Pulmonary artery endothelial cell (primary cell): Measurements from ENCODE around the gene FKRP. TPM values are rescaled to one million over a fixed set of nuclear protein-coding genes. Genes with fewer than 3 reads are reported as not detected.
A peak's percentile ranks its signal among the peaks of the same experiment; 100 is the strongest.

Experiments
- DNase-seq: peaks from one replicate; pipeline ENCODE4 v3.0.0-alpha.2; 2011; ENCODE audit warnings: low read depth, low spot score
- total RNA-seq: library from RNA; depleted of rRNA; stranded (reverse); fragments of >200 nt; gene quantifications from 2 replicates; pipeline ENCODE4 v1.2.3, GENCODE V29; 2014

The FKRP gene
- total RNA-seq, 1 donor from 2014 or later, result 15.4 TPM

GRCh38 chr19:46731007-46731501 is 14.8 kb upstream of the FKRP start:
- peak; percentile 65 for DNase-seq

GRCh38 chr19:46731584-46731983 is 14.3 kb upstream of the FKRP start:
- no peak for DNase-seq

DNA sequence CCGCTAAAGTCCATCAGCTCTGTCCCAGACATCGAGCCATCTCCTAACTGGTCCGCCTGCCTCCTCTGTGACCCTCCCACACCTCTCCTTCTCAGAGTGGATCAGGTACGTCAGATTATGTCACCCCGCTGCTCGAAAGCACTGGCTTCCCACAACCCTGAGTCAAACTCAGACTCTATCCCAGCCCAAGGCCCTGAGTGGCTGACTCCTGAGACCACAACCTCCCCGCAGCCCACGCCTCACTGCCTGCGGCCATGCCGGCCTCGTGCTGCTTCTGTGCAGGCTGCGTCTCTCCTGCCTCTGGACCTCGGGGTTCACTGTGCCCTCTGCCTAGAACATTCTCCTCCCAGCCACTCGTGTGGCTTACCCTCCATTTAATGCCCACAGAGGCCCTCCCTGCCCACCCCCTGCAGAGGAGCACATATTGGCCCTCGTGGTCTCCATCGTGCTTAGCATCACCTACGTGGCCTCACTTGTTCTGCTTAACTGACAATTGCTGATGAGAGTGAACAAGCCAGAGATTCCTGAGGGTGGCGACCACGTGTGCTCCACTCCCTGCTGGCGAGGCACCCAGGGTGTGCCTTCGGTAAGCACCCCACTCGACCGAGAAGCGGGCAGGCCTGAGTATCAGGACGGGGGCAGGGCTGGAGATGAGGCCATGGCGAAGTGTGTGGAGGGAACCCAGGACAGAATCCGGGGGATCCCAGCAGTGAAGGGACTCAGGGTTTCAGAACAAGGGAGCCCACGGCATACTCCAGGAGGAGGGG is 13.5 kb upstream of the FKRP start:
- DNase-seq, result no peak

GRCh38 chr19:46732966-46733689 is 12.7 kb upstream of the FKRP start:
- no peak for DNase-seq

GRCh38 chr19:46733690-46734292 is 12.1 kb upstream of the FKRP start:
- DNase-seq, result no peak

DNA sequence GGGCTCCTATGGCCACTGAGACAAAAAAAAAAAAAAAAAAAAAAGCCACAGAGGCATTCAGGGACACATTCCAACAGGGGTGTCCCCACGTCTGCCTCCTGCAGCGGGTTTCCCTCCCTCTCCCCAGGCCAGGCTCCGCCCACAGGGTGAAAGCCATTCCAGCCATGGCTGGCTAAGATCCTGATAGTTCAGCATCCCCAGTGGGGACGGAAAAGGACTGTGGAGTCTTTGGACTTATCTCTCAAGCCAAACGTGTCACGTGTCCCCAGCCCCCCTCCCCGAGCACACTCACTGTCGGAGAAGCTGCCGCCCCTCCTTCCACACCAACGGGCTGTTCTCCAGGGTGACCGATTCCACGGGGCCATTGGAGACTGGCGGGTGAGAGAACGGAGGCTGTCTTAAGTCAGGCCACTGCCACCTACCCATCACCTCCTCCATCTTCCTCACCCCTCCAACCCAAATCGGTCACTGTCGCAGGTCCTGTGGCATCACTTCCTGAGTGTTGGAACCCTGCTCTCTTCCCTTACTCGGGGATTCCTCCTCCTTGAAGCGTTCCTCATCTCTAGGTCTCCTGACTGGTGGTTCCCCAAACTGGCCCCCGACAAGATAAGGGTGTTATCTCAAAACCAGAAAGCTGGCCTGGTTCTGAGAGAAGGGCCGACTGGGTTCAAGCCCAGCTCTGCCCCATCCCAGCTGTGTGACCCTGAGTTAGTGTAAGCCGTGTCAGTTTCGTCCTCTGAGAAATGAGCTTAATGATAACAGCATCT is 9.1 kb upstream of the FKRP start:
- DNase-seq, result no peak

DNA sequence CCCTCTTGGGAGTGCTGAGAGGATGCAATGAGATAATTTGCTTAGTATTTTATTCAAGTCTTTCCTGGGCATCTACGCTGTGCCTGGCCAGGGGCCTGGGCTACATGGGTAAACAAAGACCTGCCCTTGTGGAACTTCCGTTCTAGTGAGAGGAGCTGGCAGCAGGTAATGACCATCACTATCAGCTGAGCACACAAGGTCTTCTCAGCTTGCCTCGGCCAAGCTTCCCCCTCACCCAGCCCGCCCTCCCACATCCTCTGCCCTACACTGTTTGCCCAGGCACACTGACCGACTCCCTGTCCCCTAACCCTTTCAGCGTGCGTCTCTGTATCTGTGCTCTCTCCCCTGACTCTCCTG is 8.6 kb upstream of the FKRP start:
- DNase-seq, result no peak

- DNase-seq, result no peak
These were observed 8.1 kb upstream of the FKRP start for GRCh38 chr19:46737761-46738171.

DNA sequence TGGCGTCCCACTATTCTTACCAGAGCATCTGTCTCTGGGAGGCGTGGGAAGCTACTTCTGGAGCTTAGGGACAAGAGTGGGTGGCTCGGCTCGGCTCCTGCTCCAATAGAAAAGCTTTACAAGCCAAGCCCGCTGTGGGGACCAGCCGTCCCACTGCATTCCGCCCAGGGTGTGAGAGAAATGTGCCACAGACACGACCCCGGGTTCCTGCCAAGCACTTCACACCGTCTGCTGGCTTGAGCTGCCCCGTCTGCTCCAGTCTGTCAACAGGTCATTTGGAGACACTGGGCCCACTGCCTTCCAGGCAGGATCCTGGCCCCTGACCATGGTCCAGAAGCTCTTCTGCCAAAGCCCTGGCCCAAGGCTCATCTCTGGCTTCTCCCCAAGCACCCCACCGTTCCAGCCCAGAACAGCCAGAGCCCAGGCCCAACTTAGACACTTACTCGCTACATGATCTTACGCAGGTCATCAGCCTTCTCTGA is 6.5 kb upstream of the FKRP start:
- no peak for DNase-seq

GRCh38 chr19:46741447-46741846 is 4.4 kb upstream of the FKRP start:
- no peak for DNase-seq

- DNase-seq, result no peak
These were observed 2.9 kb upstream of the FKRP start for GRCh38 chr19:46742926-46743480.

- no peak for DNase-seq
These were observed 1.7 kb upstream of the FKRP start for GRCh38 chr19:46744005-46744691.

GRCh38 chr19:46745030-46745429 is 827 bp upstream of the FKRP start:
- no peak for DNase-seq

DNA sequence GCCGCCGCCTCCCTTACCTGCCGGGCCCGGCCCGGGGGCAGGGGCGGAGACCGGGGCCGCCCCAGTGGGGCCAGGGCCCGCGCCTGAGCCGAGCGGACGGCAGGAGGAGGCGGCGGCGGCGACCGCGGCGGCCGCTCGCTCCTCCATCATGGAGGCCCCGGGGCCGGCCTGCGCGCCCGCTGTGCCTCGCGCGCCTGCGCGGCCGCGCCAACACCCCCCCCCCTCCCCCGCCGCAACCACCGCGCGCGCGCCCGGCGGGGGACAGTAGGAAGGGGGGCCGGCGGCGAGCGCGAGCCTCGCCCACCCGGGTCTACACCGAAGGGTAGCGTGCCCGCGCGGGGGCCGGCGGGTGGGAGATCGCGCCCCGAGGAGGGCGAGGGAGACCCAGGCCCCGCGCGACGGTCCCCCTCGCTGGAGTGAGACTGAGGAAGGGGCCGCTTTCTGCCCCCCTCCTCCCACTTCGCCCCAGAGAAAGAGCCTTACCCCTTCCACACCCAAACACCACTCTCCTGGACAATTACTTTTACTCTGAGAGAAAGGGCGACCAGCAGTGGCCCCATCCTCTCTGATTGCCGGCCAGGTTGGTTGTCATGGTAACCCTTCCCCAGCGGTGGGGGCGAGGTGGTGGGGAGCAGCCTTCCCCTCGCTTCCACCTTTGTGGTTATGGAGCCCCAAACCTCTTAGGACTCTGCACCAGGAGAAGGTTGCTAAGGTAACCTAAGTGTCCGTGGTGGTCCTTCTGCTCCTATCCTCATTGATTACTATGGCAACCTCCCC is 612 bp downstream of the FKRP start, which contains the start of gene STRN4:
Gene STRN4 (minus strand): TSS at position 170 of the 777 bp plus-strand sequence. CDS start 20 bp downstream, at position 150.
- DNase-seq, result no peak

DNA sequence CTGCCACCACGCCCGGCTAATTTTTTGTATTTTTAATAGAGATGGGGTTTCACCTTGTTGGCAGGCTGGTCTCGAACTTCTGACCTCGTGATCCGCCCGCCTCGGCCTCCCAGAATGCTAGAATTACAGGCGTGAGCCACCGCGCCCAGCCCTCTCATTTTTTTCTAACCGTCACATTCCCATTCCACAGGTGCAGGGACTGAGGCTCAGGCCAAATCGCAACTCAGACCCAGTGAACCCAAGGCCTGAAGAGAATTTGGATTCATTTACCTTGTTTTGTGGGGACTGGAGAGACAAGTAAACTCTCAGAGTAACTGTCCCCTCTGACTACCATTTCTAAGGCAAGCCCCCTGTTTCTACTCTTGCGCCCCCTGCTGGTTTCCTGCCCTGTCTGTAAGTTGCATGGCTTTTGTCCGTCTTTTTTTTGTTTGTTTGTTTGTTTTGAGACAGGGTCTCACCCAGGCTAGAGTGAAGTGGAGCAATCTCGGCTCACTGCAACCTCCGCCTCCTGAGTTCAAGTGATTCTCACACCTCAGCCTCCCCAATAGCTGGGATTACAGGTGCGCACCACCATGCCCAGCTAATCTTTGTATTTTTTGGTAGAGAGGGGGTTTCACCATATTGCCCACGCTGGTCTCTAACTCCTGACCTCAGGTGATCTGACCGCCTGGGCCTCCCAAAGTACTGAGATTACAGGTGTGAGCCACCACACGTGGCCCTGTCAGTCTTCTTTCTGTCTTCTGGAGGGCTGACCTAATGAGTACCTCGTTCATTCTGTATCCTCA is 2.7 kb downstream of the FKRP start:
- DNase-seq, result no peak

GRCh38 chr19:46753420-46754155 is 7.7 kb downstream of the FKRP start:
- DNase-seq, result no peak

- peak; percentile 64 for DNase-seq
These were observed 9.4 kb downstream of the FKRP start for GRCh38 chr19:46755077-46755852.
